ENCODE data around the gene FCGR3A.
"Not testable (repeated sequence)": the region's sequence is repeated elsewhere in the genome, so short reads cannot be mapped to it uniquely, and the experiment has no call there.

GRCh38 chr1:161529463-161530104 is 20.0 kb downstream of the FCGR3A start:
- not testable (repeated sequence) for TF ChIP-seq CTCF, POLR2A, POLR2AphosphoS5 (IDR thresholded peaks at IDR 0.05)
